Kasumi-1 (cell line): ENCODE data around the gene DHRS4L2.

Source experiments
- DNase-seq, 2 experiments: peaks; one replicate each; lab custom pipeline; 2025; lab: John Stamatoyannopoulos, UW

DHRS4L2 gene

GRCh38 chr14:24053548-24054323 is 65.0 kb downstream of the DHRS4L2 start:
- DNase-seq, result no peak

- DNase-seq, result no peak
These were observed 65.6 kb downstream of the DHRS4L2 start for GRCh38 chr14:24054324-24054641.

GRCh38 chr14:24054646-24055045 is 65.9 kb downstream of the DHRS4L2 start:
- no peak for DNase-seq
